Measurements from ENCODE around the gene CACNG7.

Gene CACNG7

GRCh38 chr19:53873773-53874605, 35.1 kb upstream of the CACNG7 start:
- TF ChIP-seq CTCF (IDR thresholded peaks at IDR 0.05; ENCODE audit: borderline replicate concordance, control extremely low read depth, extremely low read depth, insufficient read depth, missing control alignments) = no peak

GRCh38 chr19:53874606-53874990, 34.5 kb upstream of the CACNG7 start:
- in situ Hi-C loops (cut with MboI; ENCODE audit: low sequenced_read_pairs, unreplicated experiment) = no loop called here
- DNase-seq (ENCODE audit: low spot score) = no peak
- TF ChIP-seq CTCF (IDR thresholded peaks at IDR 0.05; ENCODE audit: borderline replicate concordance, control extremely low read depth, extremely low read depth, insufficient read depth, missing control alignments) = no peak

More at GRCh38 chr19:53873773-53874605, 35.1 kb upstream of the CACNG7 start:
- in situ Hi-C loops (cut with MboI; ENCODE audit: low sequenced_read_pairs, unreplicated experiment) = no loop called here
- no peak for DNase-seq (ENCODE audit: low spot score)

DNA sequence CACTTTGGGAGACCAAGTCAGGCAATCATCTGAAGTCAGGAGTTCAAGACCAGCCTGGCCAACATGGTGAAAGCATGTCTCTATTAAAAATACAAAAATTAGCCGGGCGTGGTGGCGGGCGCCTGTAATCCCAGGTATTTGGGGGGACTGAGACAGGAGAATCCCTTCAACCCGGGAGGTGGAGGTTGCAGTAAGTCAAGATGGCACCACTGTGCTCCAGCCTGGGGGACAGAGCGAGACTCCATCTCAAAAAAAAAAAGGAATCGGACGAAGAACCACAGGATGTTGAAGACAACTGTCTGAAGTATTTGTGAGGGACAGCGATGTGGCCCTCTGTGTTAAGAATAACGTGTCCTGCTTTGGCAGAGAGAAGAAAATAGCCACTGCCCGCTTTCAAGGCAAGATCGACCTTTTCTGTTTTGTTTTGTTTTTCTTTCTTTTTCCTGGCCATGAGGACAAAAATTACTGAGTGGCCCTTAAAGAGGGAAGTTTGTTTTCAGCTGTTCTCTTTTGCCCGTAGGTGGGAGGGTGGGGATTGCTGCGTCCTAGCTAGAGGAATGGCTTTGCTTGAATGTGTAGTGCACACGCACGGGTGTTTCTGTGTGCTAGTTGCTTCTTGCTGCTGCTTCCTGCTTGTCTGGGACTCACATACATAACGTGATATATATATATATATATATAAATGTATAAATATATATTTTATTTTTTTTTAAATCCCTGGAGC, 33.3 kb upstream of the CACNG7 start:
- in situ Hi-C loops (cut with MboI; ENCODE audit: low sequenced_read_pairs, unreplicated experiment) = no loop called here
- TF ChIP-seq CTCF (IDR thresholded peaks at IDR 0.05; ENCODE audit: borderline replicate concordance, control extremely low read depth, extremely low read depth, insufficient read depth, missing control alignments) = no peak
- DNase-seq (ENCODE audit: low spot score) = no peak

DNA sequence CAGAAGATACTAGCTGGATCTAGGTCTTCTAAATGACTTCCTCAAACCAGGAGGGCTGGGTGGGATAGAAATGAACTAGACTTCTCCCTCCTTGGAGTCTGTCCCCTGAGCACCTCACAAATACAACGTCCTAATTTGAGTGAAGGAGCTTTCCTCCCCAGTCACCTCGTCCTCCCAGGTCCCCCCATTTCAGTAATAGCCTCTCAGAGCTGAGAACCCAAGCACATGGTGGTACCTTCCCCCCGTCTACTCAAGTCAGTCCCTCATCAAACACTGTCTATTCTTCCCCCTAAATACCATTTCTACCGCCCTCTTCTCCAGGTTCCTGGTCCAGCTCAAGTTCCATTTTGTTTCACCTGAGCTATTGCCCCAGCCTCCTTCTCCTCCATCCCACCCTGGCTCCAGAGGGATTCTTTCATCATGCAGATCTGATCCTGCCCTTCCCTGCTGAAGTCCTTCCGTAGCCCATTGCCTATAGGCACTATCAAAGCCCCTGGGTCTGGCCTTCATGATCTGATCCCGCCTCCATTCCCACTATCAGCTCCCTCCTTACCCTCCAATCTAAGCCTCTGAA, 32.3 kb upstream of the CACNG7 start:
- in situ Hi-C loops (cut with MboI; ENCODE audit: low sequenced_read_pairs, unreplicated experiment) = no loop called here
- DNase-seq (ENCODE audit: low spot score) = no peak
- no peak for TF ChIP-seq CTCF (IDR thresholded peaks at IDR 0.05; ENCODE audit: borderline replicate concordance, control extremely low read depth, extremely low read depth, insufficient read depth, missing control alignments)

DNA sequence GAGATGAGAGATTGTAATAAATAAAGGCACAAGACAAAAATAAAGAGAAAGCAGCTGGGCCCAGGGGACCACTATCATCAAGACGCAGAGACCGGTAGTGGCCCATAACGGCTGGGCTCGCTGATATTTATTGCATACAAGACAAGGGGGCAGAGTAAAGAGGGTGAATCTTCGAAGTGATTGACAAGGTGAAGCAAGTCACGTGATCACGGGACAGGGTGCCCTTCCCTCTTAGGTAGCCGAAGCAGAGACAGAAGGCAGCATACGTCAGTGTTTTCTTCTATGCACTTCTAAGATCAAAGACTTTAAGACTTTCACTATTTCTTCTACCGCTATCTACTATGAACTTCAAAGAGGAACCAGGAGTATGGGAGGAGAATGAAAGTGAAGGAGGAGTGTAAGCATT, 31.7 kb upstream of the CACNG7 start:
- in situ Hi-C loops (cut with MboI; ENCODE audit: low sequenced_read_pairs, unreplicated experiment) = no loop called here
- DNase-seq (ENCODE audit: low spot score) = no peak
- TF ChIP-seq CTCF (IDR thresholded peaks at IDR 0.05; ENCODE audit: borderline replicate concordance, control extremely low read depth, extremely low read depth, insufficient read depth, missing control alignments) = no peak

DNA sequence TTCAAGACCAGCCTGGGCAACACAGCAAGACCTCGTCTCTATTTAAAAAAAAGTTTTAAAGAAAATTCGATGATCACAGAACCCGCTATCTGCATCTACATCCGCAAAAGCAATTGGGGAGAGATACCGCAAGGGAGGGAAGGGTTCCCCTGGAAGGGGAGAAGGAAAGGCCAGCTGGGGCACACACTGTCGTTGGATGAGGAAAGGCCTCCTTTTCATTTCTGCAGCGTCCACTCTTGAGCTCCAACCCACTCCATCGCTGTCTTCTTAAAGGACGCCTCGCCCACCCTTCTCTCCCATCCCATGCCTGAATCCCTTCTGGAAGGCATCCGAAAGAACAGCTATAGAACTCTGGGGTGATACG, 30.3 kb upstream of the CACNG7 start:
- no peak for TF ChIP-seq CTCF (IDR thresholded peaks at IDR 0.05; ENCODE audit: borderline replicate concordance, control extremely low read depth, extremely low read depth, insufficient read depth, missing control alignments)
- in situ Hi-C loops (cut with MboI; ENCODE audit: low sequenced_read_pairs, unreplicated experiment) = no loop called here
- DNase-seq (ENCODE audit: low spot score) = no peak
